Measurements from ENCODE around the gene CDA. TPM values are rescaled to one million over a fixed set of nuclear protein-coding genes. Genes with fewer than 3 reads are reported as not detected.

CDA gene
- total and polyA plus RNA-seq, 3 donors from 2014 or later: 0.81 to 2.5 (median 2.0) TPM

DNA sequence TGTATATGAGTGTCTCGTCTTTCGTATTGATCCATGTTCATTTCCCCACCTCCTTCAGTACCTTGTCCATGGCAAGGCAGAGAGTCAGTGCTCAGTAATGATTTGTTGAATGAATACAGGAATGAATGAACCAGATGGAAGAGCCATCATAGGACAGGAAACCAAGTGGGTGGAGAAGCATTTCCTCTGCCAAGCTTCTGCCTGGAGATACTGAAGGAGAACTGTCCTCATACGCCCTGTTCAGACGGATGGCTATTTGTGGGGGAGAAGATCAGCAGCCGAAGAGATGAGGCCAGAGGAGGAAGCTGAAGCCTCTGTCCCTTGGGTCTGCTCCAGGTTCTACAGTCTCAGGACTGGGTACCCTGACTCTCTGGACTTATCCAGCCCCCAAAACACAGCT, 30.7 kb upstream of the CDA start:
- Histone ChIP-seq H3K4me3 (no peak overlapping the region), H3K27ac (no peak overlapping the region), H3K9me3 (no peaks in the 10 kb centered on the region), H3K36me3 (ENCODE audit: low read depth, missing control alignments) (no peaks in the 10 kb centered on the region), H3K4me1 (peaks cover 5% of the 10 kb centered on the region), H3K27me3 (no peaks in the 10 kb centered on the region)
- intact Hi-C loops (cut with DNase I; ENCODE audit: low total_unique reads): no loop called here
- DNase-seq: no peak
- 56 to 74% methylated on average over 5 of the region's 5 CpGs for WGBS, 2 donors
- TF ChIP-seq, protein P1, sequence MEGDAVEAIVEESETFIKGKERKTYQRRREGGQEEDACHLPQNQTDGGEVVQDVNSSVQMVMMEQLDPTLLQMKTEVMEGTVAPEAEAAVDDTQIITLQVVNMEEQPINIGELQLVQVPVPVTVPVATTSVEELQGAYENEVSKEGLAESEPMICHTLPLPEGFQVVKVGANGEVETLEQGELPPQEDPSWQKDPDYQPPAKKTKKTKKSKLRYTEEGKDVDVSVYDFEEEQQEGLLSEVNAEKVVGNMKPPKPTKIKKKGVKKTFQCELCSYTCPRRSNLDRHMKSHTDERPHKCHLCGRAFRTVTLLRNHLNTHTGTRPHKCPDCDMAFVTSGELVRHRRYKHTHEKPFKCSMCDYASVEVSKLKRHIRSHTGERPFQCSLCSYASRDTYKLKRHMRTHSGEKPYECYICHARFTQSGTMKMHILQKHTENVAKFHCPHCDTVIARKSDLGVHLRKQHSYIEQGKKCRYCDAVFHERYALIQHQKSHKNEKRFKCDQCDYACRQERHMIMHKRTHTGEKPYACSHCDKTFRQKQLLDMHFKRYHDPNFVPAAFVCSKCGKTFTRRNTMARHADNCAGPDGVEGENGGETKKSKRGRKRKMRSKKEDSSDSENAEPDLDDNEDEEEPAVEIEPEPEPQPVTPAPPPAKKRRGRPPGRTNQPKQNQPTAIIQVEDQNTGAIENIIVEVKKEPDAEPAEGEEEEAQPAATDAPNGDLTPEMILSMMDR (IDR thresholded peaks at IDR 0.05): no peak
- no peak for TF ChIP-seq POLR2A (IDR thresholded peaks at IDR 0.05)

- Histone ChIP-seq H3K27ac (no peak overlapping the region), H3K27me3 (no peaks in the 10 kb centered on the region), H3K9me3 (no peaks in the 10 kb centered on the region), H3K4me1 (no peaks in the 10 kb centered on the region), H3K36me3 (ENCODE audit: low read depth, missing control alignments) (no peaks in the 10 kb centered on the region), H3K4me3 (no peak overlapping the region)
- TF ChIP-seq, protein P1 (IDR thresholded peaks at IDR 0.05): no peak
- TF ChIP-seq POLR2A (IDR thresholded peaks at IDR 0.05): no peak
- DNase-seq: no peak
- intact Hi-C loops (cut with DNase I; ENCODE audit: low total_unique reads): no loop called here
- 38 to 40% methylated on average over 1 of the region's 1 CpG for WGBS, 2 donors
These were observed 27.9 kb upstream of the CDA start for GRCh38 chr1:20560966-20561365.

- Histone ChIP-seq H3K4me3 (no peak overlapping the region), H3K36me3 (ENCODE audit: low read depth, missing control alignments) (no peaks in the 10 kb centered on the region), H3K27me3 (no peaks in the 10 kb centered on the region), H3K9me3 (no peaks in the 10 kb centered on the region), H3K27ac (no peak overlapping the region), H3K4me1 (no peaks in the 10 kb centered on the region)
- TF ChIP-seq, protein P1 (IDR thresholded peaks at IDR 0.05): no peak
- DNase-seq: no peak
- WGBS, 2 donors: 55 to 69% methylated on average over 4 of the region's 4 CpGs
- intact Hi-C loops (cut with DNase I; ENCODE audit: low total_unique reads): no loop called here
These were observed 23.7 kb upstream of the CDA start for GRCh38 chr1:20565234-20565633.

DNA sequence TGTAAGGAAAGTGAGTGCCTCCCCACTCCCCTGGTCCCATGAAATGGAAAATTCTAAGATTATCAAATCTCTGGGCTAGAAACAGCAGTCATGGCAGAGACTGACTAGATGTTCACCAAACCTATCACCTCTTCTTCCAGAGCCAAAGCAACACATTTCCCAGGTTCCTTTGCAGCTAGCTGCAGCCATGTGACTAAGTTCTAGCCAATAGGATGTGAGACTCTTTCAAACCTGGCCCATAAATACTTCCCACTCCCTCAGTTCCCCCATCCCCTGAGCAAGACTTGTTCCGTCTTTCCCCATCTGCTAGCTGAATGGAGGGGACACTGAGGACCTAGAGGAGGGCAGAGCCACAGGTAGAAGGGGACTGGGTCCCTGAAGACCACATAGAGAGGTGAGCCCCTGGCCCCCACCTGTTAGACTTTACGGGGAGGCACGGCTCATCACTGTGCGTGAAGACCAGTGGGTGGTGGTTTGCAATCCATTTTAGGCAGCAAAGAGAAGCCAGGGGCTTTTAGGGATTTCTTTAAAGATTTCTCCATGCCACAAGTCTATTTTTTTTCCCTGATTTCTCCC, 19.3 kb upstream of the CDA start:
- 95 to 100% methylated on average over 4 of the region's 4 CpGs for WGBS, 2 donors
- intact Hi-C loops (cut with DNase I; ENCODE audit: low total_unique reads): no loop called here
- TF ChIP-seq, protein P1 (IDR thresholded peaks at IDR 0.05): no peak
- no peak for TF ChIP-seq POLR2A (IDR thresholded peaks at IDR 0.05)

DNA sequence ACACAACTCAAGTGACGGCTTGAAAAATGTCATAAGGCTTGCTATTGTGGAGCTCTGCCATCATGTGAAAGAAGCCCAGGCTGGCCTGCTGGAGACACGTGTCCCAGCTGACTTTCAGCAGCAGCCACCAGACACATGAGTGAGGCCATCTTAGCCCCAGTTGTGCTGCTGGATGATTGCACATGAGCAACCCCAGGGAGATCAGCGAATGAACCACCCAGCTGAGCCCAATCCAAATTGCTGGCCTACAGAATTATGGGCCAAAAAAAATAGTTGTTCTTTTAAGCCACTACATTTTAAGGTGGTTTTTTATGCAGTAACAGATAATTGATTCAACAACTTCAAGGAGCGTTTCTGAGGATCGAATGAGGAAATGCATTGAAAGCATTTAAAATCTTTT, 17.5 kb upstream of the CDA start:
- 86 to 92% methylated on average over 5 of the region's 5 CpGs for WGBS, 2 donors
- Histone ChIP-seq H3K36me3 (ENCODE audit: low read depth, missing control alignments) (no peaks in the 10 kb centered on the region), H3K27me3 (no peaks in the 10 kb centered on the region), H3K4me3 (no peak overlapping the region), H3K27ac (no peak overlapping the region), H3K9me3 (no peaks in the 10 kb centered on the region), H3K4me1 (no peaks in the 10 kb centered on the region)
- no peak for DNase-seq
- intact Hi-C loops (cut with DNase I; ENCODE audit: low total_unique reads): no loop called here
- TF ChIP-seq POLR2A (IDR thresholded peaks at IDR 0.05): no peak
- TF ChIP-seq, protein P1 (IDR thresholded peaks at IDR 0.05): no peak

More for the DNA sequence above, 19.3 kb upstream of the CDA start:
- no peak for DNase-seq
- no peaks in the 10 kb centered on the region for H3K27me3 ChIP-seq
- no peaks in the 10 kb centered on the region for H3K36me3 ChIP-seq (ENCODE audit: low read depth, missing control alignments)
- H3K4me3 ChIP-seq: no peak overlapping the region
- H3K4me1 ChIP-seq: no peaks in the 10 kb centered on the region
- H3K9me3 ChIP-seq: no peaks in the 10 kb centered on the region
- H3K27ac ChIP-seq: no peak overlapping the region

All from testis (tissue), 3 donors.